Hippocampal formation (tissue), 2 donors: Measurements from ENCODE around the gene NR2F1.
A peak's percentile ranks its signal among the peaks of the same experiment; 100 is the strongest.

Experiments
- DNase-seq, 2 donors: peaks; one replicate each; lab custom pipeline; 2025; lab: John Stamatoyannopoulos, UW

Gene NR2F1

DNA sequence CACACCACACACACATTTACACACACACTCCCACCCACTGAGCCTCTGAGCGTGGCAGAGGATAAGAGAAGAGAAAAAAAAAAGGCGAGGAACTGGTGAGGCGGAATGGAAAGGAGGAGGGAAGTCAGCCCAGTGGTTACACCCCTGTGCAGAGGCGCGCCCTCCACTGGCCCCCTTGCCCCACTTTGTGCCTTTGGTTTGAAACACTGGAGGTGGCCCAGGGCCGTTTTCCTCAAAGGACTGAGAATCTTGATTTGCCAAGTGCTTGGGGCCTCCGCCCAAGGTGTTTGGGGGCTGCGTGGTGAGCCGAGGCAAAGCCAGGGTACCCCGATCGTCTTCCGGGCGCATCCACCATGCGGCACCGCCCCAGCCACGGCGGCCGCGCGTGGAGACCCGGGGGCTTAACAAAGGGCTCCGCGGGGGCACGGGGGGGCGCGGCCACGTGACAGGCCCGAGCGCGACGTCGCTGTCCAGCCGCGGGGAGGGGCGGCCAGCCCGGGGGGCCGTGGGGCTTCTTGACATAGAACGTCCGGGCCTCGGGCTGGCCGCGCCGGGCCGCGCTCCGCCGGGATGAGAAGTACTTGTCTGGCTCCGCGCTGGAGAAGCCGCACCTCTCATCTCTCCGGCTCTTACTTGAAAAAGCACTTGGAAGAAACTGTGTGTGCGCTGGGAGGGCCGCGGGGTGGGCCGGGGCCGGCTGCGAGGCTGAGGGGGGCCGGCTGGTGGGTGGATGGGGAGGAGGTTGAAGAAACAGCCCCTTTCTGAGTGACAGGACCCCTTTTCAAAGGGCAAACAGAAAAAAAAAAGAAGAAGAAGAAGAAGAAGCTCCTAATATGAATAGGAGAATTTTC, 21.0 kb downstream of the NR2F1 start:
- DNase-seq, result peak in 1 of 2 donors; percentile 38

DNA sequence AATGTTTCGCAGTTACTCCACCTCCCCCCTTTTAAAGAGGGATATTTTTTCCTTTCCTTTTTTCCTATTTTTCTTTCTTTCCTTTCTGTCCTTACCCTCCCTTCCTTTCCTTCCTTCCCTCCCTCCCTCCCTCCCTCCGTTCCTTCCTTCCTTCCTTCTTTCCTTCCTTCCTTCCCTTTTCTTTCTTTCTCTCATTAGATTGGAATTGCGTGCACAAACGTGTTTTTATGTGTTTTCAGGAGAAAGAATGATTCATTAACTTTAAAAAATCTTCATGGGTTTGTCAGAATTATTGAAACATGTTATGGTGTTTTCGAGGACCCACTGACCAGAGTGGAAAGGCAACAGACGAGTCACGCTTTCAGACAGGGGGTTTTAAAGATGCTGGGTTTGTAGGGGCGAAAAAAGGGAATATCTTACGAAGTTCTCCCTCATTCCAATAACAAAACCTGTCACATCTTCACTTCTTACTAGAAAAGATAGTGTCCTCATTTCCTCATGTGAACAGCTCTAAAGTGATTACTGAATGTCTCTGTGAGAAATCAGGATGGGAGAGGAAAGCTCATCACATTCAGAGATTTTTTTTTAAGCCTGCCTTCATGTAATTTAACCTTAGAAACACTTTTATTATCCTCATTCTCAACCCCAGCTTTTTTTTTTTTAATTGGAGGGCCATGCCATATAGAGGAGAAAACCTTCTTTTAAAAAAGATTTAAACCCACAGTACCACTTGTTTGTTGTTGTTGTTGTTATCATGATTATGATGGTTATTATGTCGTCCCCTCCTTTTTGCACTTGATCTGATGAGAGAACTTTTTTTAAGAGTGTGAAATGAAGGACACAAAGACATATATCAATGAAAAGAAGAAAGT, 21.9 kb downstream of the NR2F1 start:
- DNase-seq, result no peak

DNA sequence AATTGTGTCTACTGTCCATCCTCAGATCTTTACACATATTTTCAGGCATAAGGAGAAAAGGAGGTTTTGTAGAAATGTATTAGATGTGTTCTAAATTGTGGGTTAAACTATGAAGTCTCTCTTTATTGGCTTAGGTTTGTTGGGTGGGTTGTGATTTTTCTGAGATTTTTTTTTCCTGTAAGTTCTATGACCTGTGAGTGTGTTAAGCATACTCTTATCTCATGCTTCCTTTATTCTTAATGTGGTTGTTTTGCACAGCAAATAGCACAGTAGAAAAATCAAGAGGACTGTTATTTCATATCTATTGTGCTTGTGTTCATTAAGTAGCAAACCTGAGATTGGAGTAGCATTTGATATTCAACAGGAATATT, 23.3 kb downstream of the NR2F1 start:
- DNase-seq, result no peak

DNA sequence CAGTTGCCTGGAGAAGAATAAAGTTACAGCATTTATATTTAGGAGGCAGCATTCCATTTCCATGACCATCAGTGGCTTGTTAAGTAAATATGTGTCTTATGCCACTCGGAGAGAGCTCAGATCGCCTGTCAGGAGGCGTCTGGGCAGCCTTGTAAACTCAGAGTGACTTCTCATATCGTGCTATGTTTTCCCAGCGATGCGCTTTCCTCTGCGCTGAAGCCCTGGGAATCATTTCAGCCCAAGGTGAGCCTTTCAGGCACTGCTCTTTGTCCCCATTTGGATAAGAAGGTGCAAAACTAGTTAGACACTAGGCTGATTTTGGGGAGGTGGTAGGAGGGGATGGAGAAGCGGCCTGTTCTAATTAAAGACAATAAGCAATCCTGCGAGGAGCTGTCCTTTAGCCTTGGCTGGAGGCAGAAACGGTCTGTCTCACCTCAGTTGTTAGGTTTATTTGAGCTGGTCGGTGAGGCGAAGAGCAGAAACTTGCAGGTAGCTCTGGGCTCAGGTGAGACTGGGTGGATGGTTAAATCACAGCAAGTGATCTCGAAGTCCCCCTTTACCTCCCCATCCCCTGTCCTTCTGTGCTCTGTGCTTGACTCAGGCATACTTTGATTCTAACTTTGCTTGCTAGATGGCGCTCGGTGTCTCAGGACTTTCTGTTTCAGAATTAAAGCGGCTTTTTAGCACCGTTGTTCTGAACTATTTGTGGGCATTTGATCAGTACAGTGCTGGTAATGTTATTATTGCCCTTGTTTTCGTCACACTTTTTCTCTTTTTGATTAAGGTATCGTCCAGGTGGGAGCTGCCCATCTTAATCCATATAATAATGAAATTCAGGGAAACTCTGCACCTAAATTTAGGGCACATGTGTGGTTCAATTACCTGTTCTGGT, 24.6 kb downstream of the NR2F1 start:
- peak; percentile 36 to 86 for DNase-seq

DNA sequence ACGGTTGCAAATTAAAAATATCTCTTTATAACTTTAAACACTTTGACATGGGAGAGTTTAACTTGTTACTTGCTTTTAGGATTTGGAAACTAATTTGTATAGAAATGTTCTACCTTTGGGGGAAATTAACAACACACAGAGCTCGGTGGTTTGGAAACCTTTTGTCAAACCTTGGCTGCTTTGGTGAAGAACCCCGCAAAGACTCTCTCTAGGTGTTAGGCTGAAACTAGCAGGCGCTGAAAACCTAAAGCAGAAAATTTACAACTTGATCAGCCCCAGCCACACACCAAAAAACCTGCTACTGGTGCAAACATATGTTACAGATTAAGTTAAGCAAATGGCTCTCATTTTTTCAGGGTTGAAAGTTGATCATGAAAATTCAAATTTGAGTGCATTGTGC, 25.8 kb downstream of the NR2F1 start:
- no peak for DNase-seq

DNA sequence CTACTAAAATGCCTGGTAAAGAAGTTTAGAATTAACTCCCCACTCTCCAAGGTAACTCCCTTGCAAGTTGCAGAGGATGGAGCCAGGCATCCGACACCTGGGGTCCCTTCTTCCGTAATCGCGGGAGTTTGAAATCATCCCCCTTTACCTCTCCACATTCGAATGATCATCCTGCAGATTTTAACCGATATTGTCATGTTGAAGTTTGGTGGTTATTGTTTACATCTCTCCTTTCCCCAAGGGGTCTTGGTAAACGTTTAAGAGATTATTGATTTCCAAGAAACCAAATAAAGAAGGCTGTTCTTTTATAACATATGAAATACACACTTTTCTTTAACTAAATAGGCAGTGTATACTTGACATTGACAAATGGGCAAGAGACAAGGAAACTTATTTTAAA, 26.7 kb downstream of the NR2F1 start:
- DNase-seq, result no peak

DNA sequence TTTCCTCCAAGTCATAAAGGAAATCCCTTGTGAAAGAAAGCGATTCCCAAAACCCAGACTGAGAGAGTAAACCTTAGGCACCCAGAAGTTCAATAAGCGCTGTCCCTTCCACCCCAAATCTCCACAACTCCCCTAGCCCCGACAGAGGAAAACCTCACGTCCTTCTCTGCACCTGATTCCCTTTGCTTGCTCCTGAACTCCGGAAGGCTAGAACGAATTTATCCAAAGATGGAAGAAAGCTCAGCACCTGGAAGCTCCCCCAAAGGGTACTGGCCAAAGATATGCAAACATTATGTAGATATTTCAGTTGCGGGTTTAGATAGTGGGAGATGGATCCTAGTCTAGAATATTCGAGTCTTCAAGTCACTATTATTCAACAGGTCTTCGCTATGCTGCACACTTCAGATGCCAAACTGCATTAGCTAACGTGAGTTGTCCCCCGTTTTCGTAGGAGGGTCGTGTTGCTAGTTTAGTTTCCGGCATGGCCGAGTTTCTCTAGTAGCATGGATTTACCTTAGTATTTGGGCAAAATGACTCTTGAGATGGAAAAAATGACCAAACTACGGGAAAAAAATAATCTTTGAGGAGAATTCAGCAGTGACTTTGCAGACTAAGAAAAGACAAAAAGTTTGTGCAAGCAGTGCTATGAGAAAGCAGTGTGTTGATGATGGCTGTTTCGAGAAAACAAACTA, 27.7 kb downstream of the NR2F1 start:
- DNase-seq, result no peak

DNA sequence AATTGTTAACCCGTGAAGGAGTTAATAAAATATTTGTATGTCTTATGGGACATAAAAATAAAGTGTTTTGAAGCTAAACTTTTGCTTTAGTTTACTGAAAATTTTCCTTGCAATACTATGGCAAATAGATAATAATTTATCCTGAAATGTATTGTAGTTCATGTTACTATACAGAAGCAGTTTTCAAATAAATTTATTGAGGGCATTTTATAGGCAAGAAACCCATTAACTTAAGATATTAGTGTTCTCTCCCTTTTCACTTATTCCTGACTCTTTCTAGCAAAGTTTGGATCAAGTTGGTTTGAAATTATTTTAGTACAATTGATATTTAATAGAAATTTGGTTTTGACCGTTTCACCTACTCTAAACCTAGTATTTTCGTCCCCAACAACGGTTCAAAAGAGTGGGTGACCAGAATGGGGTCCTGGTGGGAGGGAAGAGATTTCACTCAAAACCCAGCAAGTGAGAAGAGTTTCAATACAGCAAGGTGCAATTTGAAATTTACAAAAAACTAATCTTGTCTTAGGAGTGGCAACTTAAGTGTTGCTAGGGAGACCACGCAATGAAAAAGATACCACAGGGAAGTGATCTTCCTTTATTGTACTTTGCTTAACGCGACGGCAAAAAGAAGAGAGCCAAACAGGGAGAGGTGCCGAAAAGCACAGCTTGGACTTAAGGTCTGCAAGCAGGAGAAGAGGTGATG, 28.4 kb downstream of the NR2F1 start:
- no peak for DNase-seq

DNA sequence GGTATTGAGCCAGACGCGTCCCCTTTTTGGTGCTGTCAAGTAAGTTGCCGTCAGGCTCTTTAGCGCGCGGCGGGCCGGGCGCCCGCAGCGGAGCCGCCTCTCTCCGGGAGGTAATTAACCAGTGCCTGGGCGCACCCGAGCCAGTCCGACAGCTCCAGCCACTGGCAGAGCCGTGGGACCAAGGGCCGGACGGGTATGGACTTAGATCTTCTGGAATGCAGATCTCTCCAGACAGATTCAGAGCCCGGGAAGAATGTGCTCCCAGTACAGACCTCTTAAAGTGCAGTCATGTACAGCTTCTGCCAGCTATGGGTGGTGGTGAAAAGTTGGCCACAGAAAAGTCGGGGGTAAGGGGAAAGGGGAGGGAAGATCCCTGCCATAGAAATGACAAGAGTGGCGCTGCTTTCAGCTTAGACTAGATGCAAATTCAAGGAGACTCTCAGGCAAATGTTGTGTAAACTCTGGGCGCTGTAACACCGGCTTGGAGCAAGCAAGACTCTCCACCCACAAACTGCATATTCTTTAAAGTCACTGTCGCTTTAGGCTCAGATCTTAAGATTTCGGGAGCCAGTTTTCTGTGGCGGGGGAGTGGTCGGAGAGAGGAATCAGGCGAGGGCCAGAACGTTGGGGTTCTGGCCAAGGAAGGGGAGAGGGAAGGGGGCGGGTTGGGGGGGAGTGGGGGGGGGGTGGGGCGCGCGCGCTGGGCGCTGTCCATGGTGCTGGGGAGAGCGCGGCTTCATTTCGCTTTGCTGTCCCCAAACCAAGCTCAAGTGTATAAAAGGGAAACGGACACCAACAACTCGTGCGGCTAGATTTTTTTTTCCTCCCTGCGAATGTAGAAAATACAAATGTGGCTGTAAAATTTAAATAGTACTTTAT, 29.2 kb downstream of the NR2F1 start:
- peak in 1 of 2 donors; percentile 45 for DNase-seq

DNA sequence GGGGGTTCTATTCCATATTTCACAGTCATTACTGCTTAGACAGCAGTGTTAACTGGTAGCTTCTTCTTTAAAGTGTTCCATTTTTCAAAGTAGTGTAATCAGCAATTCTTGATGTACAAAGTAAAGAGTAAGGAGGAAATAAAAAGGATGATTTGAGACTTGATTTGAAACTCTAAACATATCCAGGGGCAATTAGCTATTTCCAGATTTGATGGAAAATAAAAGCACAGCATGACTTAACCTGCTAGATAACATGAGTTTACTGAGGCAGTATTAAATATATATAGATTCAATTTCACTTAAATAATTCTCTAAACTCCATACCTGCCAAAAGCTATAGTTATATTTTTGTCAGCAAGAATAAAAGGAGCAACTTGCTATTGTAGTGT, 29.8 kb downstream of the NR2F1 start:
- DNase-seq, result no peak

DNA sequence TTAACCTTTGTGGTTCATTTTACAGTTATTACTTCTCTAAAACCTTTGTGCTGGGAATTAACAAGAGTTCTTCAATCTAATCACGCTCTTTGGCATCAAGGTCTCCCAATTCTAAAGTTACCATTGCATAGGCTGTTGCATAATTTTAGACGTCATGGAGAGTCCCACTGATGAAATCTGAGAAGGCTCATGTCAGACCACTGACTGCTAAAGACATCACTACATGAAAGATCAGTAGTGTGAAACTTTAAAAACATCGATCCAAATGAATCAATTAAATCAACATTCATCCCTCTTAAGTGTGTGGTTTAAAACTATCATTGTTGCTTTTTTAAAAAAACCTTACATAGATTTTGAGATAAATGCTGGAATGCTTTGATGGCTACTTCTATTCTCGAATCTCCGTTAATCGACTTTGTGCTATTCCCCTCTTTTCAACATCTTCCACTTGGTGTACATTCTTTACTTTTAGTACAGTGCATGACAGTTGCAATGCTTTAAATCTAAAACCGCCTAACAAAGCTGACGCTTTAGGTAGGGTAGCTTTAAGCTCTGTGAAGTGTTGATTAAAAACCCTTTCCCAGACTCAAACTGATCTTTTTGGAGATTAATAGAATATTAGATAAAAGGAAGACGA, 33.6 kb downstream of the NR2F1 start:
- DNase-seq, result no peak

DNA sequence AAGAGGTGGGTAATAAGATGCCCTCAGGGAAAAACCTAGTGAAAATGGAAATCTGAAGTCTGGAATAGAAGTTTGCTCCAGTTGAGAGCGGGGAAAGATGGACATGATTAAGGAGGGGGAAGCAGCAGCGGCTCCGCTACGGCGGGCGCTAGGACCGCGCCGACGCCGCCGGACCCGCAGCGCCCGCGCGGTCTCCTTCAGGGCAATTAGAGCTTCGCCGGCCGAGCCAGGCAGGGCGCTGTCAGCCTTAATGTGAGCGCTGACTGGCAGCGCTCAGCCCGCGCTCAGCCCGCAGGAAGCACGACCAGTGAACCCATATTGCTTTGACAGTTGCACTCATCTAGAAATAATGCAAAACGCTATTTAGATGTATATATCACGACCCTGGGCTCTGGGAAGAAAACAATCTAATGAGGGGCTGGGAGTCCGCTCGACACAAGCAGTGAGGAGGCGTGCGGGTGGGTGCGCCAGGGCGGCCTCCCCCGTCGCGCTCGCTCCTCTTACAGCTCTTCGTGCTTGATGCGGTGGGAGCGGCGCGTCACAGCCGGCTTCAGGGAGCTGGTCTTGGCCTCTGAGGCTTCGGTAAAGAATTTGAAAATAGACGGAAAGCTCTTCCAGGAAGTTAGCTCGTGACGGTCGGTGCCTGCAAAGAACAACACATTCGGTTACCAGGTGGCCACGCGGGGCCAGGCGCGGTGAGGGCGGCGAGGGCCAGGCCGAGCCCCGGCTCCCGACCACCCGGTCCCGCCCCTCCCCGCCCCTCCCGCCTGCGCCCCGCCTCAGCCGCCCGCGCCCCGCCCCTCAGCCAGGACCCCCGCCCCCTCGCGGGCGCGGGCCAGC, 37.7 kb downstream of the NR2F1 start:
- peak; percentile 54 to 59 for DNase-seq

DNA sequence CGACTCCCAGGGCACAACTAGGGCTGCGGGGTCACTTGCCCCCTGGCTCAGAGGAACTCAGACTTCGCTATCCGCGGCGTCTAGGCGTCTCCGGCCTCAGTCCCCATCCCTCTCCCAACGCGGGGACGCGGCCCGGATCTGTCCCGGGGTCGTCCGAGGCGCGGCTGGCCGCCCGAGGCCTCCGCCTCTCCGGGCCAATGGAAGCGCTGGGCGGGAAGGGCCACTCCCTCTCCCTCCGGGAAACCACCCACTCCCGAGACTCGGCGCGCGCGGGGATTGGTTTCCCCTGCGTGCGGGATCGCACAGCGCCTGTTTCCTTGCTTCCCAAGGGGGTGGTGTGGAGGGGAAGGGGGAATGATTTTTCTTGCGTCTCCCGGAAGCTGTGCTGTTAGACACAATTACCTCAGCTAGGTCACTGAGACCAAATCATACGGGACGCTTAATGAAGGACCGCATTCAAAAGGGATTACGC, 38.3 kb downstream of the NR2F1 start:
- DNase-seq, result peak; percentile 71 to 80

DNA sequence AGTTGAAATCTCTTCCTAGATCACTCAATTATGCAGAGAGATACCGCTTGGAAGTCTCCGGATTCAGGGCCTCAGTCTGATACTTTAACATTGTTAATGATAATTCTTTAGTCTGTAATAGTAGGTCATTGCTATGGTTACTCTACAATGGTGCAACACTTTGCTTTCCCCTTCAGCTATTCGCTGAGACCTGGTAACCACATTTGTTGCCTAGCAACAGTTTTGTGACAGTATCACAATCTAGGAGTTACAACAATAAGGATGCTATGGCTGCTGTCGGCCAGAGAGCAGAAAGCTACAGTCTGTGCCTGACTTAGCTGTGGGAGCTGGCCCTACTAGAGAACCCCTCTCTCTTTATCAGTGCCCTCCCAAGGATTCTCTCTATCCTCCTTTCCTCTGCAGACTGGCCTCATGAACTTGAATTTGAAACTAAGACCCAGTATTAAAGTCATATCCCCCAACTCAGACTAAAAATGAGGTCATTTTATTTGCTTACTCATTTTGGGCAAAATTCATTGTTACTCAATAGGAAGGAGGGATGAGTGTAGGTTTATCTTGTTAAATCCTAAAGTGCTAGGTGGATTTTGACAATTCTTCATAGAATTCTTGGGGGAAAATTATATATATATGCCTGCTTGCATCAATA, 39.3 kb downstream of the NR2F1 start:
- peak; percentile 9 to 73 for DNase-seq

DNA sequence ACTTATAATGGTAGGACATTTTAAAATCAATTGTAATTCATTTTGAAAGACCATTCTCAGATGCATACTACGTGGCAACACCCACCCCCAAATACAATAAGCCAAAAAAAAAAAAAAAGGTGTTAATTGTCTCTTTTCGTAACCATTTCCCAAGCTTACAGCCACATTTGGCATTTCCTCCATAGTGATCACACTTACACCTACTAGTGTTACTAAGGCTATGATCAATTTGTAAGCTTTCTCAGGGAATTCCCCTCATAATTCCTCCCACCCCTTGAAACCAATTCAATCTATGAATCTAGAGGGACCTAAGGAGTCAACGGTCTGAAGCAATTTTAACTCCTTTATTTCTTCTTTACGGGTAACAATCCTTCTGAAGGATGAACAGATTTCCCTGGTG, 40.1 kb downstream of the NR2F1 start:
- no peak for DNase-seq

DNA sequence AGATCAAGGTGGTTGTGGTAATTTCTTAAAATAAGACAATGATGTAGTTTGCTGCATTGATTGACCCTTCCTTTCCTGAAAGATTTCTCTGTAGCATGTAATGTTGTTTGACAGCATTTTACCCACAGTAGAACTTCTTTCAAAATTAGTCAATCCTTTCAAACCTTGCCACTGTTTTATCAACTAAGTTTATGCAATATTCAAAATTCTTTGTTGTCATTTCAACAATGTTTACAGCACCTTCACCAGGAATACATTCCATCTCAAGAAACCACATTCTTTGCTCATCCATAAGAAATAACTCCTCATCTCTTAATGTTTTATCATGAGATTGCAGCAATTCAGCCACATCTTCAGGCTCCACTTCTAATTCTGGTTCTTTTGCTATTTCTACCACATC, 43.8 kb downstream of the NR2F1 start:
- DNase-seq, result no peak

DNA sequence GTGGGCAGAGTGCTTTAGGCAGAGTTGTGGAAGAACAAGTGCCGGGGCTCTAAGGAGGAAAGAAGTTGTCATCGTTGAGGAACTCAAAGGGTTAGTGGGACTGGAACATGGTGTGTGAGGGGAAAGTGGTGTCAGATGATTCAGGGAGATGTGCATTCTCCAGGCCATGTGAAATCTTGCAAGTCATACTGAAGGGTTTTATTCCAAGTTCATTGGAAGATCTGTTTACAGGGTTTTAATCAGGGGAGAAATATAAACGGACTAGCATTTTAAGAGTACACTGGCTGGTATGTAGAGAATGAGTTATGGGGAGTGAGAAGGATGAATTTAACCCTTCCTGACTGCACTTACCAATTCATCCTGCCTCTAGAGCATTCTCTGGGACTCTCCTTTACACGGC, 49.3 kb downstream of the NR2F1 start:
- DNase-seq, result no peak

DNA sequence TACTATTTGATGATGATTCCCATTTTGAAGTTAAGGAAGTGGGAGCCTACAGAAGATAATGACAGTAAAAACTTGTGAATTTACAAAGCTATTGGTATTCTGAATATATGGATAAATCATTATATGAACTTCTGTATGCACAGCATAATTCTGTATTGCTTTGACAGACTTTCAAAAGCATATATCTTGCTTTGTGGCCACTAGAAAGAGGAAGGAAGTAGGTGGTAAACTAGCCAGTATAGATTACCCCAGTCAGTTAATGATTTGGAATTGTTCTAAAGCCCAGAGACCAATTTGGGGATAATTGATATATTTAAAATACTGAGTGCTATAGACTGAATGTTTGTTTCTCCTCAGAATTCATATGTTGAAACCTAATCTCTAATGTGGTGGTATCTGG, 53.0 kb downstream of the NR2F1 start:
- DNase-seq, result no peak
